NCI-H2029 (cell line): ENCODE data around the gene RAPGEF1.
"Not testable (repeated sequence)": the region's sequence is repeated elsewhere in the genome, so short reads cannot be mapped to it uniquely, and the experiment has no call there.

ENCODE experiments used
- DNase-seq: peaks from one replicate; lab custom pipeline; 2025; lab: John Stamatoyannopoulos, UW

Gene RAPGEF1

DNA sequence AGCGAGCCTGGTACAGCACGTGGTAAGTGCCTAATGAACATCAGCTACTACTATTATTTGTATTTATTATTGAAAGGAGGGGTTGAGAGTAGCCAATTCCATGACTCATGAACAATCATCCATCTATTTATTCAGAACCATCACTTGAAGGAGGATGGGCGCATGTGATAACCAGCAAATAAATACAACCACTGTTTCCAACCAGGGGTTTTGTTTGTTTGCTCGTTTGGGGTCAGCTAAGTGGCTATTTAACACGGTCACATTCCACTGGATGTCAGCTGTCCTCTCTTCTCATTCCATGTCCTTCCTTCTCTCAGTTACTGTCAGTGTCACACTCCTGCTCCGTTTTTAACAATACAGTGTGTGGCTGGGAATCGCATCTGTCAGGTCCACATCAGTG is 8.6 kb downstream of the RAPGEF1 start:
- peak; percentile 85 for DNase-seq

- DNase-seq = no peak
These were observed 10.9 kb downstream of the RAPGEF1 start for GRCh38 chr9:131728961-131729360.

- DNase-seq = no peak
These were observed 11.3 kb downstream of the RAPGEF1 start for GRCh38 chr9:131728546-131728910.

- DNase-seq = no peak
These were observed 11.9 kb downstream of the RAPGEF1 start for GRCh38 chr9:131727795-131728545.

DNA sequence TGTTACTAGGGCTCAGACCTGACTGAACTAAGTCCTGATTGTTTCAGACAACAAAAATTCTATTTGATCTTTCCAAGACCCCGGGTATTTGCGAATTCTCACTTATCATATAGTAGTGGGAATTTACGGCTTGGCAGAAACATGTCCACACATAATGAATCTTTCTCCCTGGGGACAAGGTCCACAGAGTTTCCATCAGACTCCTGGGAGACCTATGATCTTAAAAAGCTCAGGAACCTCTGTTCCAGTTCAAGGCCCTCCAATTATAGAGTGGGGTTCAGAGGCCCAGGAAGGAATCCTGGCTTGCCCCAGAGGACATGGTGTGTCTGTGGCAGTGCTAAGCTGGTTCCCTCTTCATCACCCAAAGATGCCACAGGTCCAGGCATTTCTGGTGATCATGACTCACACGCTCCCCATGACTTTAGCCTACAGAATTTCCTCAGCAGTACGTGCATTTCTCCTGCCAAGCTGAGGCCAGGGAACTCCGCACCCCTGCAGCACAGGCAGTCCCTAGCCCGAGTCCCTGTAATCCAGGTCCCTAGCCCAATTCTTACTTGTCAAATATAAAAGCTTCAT is 12.6 kb downstream of the RAPGEF1 start:
- no peak for DNase-seq

GRCh38 chr9:131724683-131725082 is 15.2 kb downstream of the RAPGEF1 start:
- DNase-seq = no peak

- no peak for DNase-seq
These were observed 16.2 kb downstream of the RAPGEF1 start for GRCh38 chr9:131723632-131724031.

GRCh38 chr9:131722255-131722654 is 17.6 kb downstream of the RAPGEF1 start:
- peak; percentile 81 for DNase-seq

- no peak for DNase-seq
These were observed 18.8 kb downstream of the RAPGEF1 start for GRCh38 chr9:131721076-131721475.

DNA sequence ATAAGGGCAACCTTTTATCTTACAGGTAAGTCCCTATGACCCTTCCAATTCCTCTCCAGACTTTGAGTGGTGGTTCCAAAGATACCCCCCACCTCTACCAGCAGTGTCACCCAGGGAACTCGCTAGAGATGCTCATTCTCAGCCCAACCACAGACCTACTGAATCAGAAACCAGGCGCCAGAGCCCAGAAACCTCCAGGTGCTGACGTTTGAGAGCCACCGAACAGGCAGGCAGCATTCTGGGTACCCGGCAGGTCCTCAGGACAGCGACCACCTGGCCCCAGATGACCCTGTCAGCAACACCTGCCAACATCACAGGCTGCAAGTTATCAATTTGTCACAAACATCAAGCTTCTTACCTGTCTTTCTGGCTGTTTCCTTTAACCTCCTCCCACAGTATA is 19.5 kb downstream of the RAPGEF1 start:
- DNase-seq = no peak

GRCh38 chr9:131719262-131719908 is 20.5 kb downstream of the RAPGEF1 start:
- DNase-seq = no peak

DNA sequence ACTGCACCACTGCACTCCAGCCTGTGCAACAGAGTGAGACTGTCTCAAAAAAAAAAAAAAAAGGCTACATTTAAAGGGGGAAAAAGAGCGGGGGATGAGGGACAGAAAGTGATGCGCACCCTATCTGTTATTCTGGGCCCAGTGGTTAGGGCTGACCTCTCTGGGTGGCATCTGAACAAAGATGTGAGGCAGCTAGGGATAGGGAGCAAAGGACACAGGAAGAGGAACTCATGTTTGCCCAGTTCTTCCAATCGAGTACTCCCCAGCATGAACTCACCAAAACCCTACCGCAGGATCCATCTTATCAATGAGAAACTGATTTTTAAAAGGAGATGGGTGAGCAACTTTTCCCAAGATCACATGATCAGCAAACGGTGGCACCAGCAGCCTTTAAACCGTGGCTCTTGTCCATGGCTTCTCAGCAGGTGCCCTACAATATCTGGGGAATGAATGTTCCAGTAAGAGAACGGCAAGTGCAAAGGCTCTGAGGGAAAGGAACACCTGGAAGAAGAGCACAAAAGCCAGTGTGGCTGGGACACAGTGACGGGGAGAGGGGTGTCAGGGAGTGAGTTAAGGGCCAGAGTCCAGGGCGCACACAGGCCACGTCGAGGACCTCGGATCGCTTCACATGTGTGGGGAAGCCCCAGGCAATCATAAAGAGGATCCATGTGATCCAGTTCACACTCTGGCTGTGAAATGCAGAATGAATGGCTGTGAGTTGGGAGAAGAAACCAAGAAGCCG is 22.0 kb downstream of the RAPGEF1 start:
- no peak for DNase-seq

DNA sequence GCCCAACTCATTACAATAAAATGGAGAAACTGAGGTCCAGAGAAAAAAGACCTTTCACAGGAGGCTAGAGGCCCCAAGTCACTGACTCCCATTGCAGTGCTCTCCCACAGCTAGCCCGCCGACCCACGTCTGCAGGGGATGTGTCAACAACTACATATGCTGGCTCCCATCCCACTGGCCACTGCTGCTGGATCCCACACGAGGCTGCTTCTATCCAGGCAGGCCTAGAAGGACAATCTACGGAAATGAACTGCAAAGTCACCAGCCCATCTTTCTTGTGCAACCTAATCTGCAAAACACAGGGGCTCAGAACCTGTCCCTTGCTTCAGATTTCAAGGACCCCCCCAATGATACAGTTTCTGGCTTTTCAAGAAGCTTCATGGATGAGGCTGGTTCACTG is 24.0 kb downstream of the RAPGEF1 start:
- DNase-seq = no peak

DNA sequence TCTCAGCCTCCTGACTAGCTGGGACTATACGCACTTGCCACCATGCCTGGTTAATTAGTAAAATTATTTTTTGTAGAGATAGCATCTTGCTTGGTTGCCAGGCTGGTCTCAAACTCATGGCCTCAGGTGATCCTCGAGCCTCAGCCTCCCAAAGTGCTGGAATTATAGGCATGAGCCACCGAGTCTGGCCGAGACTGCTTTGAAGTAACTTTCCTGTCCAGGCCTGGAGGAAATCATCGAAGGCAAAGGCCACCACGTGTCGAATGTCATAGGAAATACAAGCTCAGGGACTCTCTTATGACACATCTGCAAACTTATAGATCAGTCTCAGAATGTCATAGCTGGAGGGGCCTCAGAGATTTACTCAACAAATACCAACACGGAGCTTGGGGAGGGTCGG is 25.1 kb downstream of the RAPGEF1 start:
- no peak for DNase-seq

GRCh38 chr9:131714161-131714646 is 25.7 kb downstream of the RAPGEF1 start:
- no peak for DNase-seq

DNA sequence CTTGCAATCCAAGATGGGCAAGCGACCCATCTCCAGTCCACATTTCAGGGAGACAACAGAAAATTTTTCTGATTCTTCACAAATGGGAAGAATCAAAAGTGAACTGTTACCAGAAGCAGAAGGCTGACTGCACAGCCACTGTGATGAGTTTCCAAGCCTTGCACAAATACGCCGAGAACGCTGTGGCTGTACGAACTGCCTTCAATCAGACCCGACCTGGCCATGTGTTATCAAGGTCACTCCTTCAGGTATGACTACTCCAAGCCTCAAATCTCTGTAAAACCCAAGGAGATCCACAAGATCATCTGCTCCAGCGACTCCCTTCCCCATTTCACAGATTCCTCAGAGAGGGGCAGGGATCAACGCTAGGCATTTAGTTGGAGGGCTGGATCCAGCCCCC is 26.9 kb downstream of the RAPGEF1 start:
- no peak for DNase-seq

GRCh38 chr9:131712151-131712716 is 27.6 kb downstream of the RAPGEF1 start:
- DNase-seq = no peak

DNA sequence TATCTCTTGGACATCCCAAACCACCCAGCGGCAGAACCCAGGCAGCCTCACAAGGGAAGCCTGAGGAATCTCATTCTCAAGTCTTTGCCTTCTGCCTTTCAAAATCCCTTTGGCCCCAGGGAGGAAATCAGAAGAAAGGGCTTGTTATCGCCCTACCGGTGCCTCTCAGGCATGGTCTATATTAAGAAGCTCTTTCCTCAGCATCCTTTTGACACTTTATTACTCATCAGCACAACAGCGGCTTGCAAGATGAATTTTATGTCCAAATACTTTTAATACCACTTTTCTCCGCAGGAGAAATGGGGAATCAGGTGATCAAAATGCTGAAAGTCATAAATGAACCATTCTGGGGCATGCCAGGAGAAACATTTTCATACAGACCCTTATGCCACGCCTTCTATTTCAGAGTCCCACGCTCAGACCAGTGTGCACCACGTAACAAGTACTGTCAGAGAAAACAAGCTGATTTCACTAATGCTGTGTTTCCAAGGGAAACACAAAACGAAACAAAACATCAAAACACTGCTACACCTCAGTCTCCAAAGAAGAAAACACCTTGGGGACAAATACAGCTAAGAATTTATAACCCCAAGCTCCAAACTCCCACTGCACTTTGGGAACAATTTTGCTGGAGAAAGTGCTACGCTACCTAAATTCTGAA is 30.0 kb downstream of the RAPGEF1 start:
- no peak for DNase-seq

- not testable (repeated sequence) for DNase-seq
These were observed 30.7 kb downstream of the RAPGEF1 start for GRCh38 chr9:131709010-131709770.

DNA sequence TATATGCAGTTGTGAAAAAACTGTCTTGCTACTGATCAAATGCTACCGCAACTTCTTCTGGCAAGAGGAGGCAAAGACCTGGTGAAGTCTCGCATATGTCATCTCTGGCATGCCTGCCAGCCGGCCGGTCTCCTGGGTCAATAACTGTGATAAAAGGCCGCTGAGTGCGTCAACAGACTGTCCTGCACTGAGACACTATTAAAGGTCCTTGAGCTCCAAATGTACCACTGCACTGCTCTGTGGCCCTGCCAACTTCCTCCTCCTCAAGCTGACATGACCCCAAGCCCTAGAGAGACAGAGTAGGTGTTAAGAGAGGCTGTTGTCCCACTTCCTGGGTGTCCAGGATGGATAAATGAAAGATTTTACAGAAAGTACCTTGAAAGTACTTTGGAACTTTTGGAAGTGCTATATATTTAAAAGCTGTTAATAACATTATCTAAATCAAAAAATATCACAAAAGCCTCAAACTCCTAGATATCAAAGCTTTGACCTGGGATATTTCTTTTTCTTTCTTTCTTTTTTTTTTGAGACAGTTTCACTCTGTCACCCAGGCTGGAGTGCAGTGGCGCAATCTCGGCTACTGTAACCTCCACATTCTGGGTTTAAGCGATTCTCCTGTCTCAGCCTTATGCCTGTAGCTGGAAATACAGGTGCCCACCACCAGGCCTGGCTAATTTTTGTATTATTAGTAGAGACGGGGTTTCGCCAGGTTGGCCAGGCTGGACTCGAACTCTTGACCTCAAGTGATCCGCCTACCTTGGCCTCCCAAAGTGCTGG is 31.5 kb downstream of the RAPGEF1 start:
- peak; percentile 75 for DNase-seq
